Measurements from ENCODE around the gene DYTN. TPM values are rescaled to one million over a fixed set of nuclear protein-coding genes. Genes with fewer than 3 reads are reported as not detected.

DYTN gene
- not detected in 2 replicates for total RNA-seq

GRCh38 chr2:206718296-206718695, at the start of gene DYTN:
Gene DYTN (minus strand): TSS chr2:206718396. CDS start chr2:206718279, 117 bp downstream.

DNA sequence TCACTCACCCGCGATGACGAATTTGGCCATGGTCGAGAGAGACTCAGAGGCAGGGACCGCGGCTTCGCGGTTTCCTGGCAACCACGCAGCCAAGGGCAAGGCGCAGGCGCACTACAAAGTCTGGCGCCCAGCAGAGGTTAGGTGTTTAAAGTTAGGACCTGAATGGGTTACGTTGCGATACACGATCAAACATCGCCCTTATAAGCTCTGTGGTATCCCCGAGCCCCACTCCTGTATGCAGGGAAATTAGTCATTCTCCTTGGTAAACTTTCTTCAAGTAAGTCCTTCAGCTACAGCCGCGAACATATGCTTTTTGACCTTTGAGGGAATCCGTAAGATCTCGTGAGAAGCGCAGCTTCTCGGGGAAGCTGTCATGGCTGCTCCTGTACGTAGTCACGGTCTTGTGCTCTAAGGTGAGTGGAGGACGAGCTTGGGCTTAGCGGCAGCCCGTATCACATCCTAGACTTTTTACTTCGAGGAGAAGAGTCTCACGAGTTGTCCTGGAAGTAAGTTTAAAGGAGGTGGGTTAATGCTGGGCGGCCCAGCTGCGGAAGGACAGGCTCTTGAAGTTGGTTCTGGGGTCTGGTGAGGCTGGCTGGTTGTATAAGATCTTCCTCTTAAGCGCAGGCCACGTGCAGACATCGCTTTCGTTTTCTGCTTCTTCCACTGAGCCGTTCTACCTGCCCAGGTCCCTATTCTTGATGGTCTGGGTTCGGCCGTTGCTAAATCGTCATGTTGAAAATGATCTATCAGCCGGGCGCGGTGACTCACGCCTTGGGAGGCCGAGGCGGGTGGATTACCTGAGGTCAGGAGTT, 47.3 kb upstream of the DYTN start, which contains the start of the genes FASTKD2 and MDH1B:
Gene FASTKD2, plus strand, starts transcription at position 365 of the 815 bp plus-strand sequence. CDS start 1,088 bp downstream, outside the sequence.
Gene MDH1B, minus strand, starts transcription at position 87 of the 815 bp plus-strand sequence. Its CDS starts 57 bp downstream, at position 30.

DNA sequence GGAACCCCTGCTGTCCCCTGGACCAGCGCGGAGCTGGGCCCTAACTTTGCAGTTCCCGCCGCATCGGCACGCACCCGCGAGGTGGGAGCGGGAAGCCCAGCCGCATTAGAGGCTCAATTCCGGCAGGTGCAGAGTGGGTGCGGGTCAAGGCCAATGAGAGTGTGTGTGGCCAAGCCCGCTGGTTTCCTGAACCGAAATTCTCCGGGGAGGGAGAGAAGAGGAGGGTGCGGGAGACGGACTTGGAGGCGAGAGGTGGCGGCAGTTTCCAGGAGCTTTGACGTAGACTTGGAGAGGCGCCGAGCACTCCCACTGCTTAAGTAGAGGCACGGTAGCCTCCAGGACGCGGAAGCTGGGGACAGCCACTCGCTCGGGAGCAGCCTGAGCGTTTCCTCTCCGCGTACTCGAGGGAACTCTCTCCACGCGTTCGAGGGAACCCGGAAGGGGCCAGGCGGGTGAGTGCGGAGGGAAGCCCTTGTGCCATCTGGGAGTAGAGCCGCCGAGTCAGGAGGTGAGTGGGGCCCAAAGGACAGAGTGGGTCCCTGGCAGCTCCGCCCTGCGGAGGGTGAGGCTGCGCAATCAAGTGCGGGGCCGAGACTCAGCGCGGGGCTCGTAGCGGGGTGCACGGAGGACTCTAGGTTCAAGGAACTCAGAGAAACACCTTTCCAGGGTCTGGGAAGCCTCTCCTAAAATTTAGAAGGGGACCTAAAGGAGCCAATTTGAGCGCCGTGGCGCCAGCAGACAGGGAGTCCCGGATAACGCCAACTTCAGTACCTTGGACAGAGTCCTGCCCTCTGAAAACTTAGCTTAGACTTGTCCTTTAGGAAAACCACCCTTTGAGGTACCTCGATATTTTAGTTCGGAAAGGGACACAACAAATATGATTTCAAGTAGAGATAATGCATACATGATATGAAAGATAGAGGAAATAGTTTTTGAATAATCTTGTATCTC, 75.8 kb downstream of the DYTN start, which contains the start of gene FAM237A:
Gene FAM237A, plus strand, starts transcription at position 413 of the 951 bp plus-strand sequence. CDS start 1,750 bp downstream, outside the sequence.

Other genes starting within 250 kb of the DYTN start
- gene FAM237A, start 75.9 kb downstream of the DYTN start, total RNA-seq: not detected in 2 replicates
- 3.2 TPM in 2 replicates for gene MDH1B, start 46.9 kb upstream of the DYTN start, total RNA-seq
- 32.2 and 36.3 TPM in 2 replicates for gene FASTKD2, start 47.2 kb upstream of the DYTN start, total RNA-seq
- gene CPO, start 221.1 kb upstream of the DYTN start, total RNA-seq: 0.16 and 0.17 TPM in 2 replicates